Breast epithelium (tissue), 4 donors: ENCODE data around the gene MRFAP1. TPM values are rescaled to one million over a fixed set of nuclear protein-coding genes. Genes with fewer than 3 reads are reported as not detected.
"Not testable (repeated sequence)": the region's sequence is repeated elsewhere in the genome, so short reads cannot be mapped to it uniquely, and the experiment has no call there.

Source experiments
- DNase-seq, 2 donors: peaks; one replicate each; pipeline ENCODE4 v3.0.0-alpha.2; 2019; ENCODE audit warnings: low spot score in 2 of 2
- H3K27ac ChIP-seq, 2 donors: fragments of 200-600 bp; sonication (generic) in 1 of 2; one replicate each; pipeline ENCODE4 v1.5.1; 2016 to 2019; ENCODE audit warnings: mild to moderate bottlenecking in 1 of 2
- H3K27me3 ChIP-seq, 2 donors: fragments of 200-600 bp; sonication (generic) in 1 of 2; one replicate each; pipeline versions ENCODE4 v1.5.1 to v1.6.0; 2017 to 2019; ENCODE audit warnings: control low read depth in 1 of 2, mild to moderate bottlenecking in 1 of 2
- H3K36me3 ChIP-seq: fragments of 200-600 bp; one replicate; pipeline ENCODE4 v1.5.1; 2019
- H3K4me1 ChIP-seq, 2 donors: fragments of 200-600 bp; sonication (generic); one replicate each; pipeline ENCODE4 v1.5.1; 2016 to 2019; ENCODE audit warnings: control low read depth in 1 of 2
- H3K4me3 ChIP-seq, 3 donors: fragments of 200-600 bp; sonication (generic); 1 replicate in 2 of 3; 2 replicates in 1 of 3; pipeline ENCODE4 v1.5.1; 2016 to 2019; ENCODE audit warnings: mild to moderate bottlenecking in 3 of 3, moderate library complexity in 2 of 3
- H3K9me3 ChIP-seq, 2 donors: fragments of 200-600 bp; sonication (generic) in 1 of 2; one replicate each; pipeline ENCODE4 v1.5.1; 2016 to 2019; ENCODE audit warnings: control low read depth in 1 of 2
- POLR2A ChIP-seq: fragments of 450-650 bp; IDR thresholded peaks from one replicate; pipeline ENCODE4 v1.6.1; 2016; ENCODE audit warnings: antibody characterized with exemption, mild to moderate bottlenecking, moderate library complexity
- POLR2AphosphoS5 ChIP-seq, 3 donors: sonication (generic); formaldehyde crosslinking; IDR thresholded peaks; one replicate each; pipeline ENCODE4 v1.6.1; 2017; ENCODE audit warnings: antibody characterized with exemption in 3 of 3
- intact Hi-C: fragments of 100-400 bp; cut with DNase I; formaldehyde crosslinking; loops from one replicate; pipeline ENCODE4 v1.15.1; 2023; ENCODE audit warnings: low total_unique reads
- total RNA-seq, 3 donors: library from RNA; depleted of rRNA; stranded (reverse); fragments of >200 nt; gene quantifications; one replicate each; pipeline ENCODE4 v1.1.0, GENCODE V29; 2016
- TF ChIP-seq, protein P1 (sequence below), 3 donors: fragments of 450-650 bp; IDR thresholded peaks; one replicate each; pipeline ENCODE4 v1.5.1; 2016 to 2017; ENCODE audit warnings: antibody characterized with exemption in 3 of 3, mild to moderate bottlenecking in 3 of 3, moderate library complexity in 3 of 3

MRFAP1 gene
- total RNA-seq, 3 donors from 2014 or later: 119 to 172 (median 142) TPM

GRCh38 chr4:6627832-6628231 is 12.7 kb upstream of the MRFAP1 start:
- no peak overlapping the region for H3K27ac ChIP-seq
- TF ChIP-seq POLR2A (no peak), POLR2AphosphoS5 (IDR thresholded peaks at IDR 0.05) (no peak)
- TF ChIP-seq, protein P1, sequence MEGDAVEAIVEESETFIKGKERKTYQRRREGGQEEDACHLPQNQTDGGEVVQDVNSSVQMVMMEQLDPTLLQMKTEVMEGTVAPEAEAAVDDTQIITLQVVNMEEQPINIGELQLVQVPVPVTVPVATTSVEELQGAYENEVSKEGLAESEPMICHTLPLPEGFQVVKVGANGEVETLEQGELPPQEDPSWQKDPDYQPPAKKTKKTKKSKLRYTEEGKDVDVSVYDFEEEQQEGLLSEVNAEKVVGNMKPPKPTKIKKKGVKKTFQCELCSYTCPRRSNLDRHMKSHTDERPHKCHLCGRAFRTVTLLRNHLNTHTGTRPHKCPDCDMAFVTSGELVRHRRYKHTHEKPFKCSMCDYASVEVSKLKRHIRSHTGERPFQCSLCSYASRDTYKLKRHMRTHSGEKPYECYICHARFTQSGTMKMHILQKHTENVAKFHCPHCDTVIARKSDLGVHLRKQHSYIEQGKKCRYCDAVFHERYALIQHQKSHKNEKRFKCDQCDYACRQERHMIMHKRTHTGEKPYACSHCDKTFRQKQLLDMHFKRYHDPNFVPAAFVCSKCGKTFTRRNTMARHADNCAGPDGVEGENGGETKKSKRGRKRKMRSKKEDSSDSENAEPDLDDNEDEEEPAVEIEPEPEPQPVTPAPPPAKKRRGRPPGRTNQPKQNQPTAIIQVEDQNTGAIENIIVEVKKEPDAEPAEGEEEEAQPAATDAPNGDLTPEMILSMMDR (IDR thresholded peaks at IDR 0.05): no peak
- H3K9me3 ChIP-seq: no peaks in the 10 kb centered on the region
- no peak for DNase-seq
- no peak overlapping the region for H3K4me3 ChIP-seq
- intact Hi-C loops: no loop called here
- H3K27me3 ChIP-seq: no peaks in the 10 kb centered on the region
- H3K36me3 ChIP-seq: no peaks in the 10 kb centered on the region
- no peaks in the 10 kb centered on the region for H3K4me1 ChIP-seq

DNA sequence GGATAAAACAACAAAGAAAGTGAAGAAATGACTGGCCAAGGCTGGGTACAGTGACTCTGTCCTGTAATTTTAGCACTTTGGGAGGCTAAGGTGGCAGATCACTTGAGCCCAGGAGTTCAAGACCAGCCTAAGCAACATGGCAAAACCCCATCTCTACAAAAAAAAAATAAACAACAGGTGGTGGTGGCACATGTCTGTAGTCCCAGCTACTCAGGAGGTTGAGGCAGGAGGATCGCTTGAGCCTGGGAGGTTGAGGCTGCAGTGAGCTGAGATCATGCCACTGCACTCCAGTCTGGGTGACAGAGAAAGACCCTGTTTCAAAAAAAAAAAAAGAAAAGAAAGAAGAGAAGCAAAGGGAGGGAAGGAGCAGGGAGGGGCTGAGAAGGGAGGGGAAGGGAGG is 12.0 kb upstream of the MRFAP1 start:
- H3K36me3 ChIP-seq, intact Hi-C loops, H3K27ac ChIP-seq, H3K9me3 ChIP-seq, H3K4me3 ChIP-seq, H3K27me3 ChIP-seq, H3K4me1 ChIP-seq: not testable (repeated sequence)
- peak in 1 of 2 donors; percentile 2 for DNase-seq

GRCh38 chr4:6632125-6632524 is 8.4 kb upstream of the MRFAP1 start:
- H3K36me3 ChIP-seq: no peaks in the 10 kb centered on the region
- H3K27me3 ChIP-seq: no peaks in the 10 kb centered on the region
- peak in 1 of 2 donors; percentile 0 for DNase-seq
- intact Hi-C loops: no loop called here
- H3K27ac ChIP-seq: peak overlapping the region; percentile 38 to 68
- H3K9me3 ChIP-seq: no peaks in the 10 kb centered on the region
- no peaks in the 10 kb centered on the region for H3K4me1 ChIP-seq
- TF ChIP-seq POLR2AphosphoS5 (IDR thresholded peaks at IDR 0.05) (no peak), POLR2A (no peak)
- TF ChIP-seq, protein P1 (IDR thresholded peaks at IDR 0.05): no peak
- no peak overlapping the region for H3K4me3 ChIP-seq

DNA sequence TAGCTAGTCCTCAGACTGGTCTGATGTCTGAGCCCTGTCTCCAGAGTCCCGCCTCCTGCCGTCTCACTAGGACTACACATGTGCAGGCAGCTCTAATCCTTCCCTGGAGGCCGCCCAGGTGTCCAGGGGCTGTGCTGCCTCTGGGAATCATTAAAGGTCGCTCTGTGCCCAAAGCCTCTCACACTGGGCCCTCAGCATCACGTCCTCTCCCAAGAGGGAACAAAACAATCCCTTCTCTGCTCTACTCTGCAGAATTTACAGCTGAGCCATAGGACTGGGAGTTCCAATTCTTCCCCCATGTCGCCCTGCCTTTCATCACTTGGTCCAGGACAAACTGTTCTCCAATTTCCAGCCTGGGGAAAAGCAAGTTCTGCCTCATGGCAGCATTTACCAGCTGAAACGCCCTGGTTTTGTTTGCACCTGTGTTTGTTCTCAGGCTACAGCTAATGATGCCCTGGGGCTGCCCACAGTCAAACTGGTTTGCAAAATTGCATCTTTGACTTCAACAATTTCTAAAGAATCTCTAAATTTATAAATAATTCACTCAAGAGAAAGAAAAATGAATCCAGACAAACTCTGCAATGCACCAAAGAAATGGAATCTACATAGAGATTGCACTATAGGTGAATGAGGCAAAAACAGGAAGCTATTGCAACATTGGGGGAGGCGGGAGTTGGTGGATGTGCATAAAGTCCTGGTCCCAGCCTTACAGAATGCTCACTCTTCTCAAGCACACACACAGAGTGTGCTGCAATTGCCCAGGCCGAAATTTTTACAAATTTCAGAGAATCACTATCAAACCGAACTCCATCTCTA is 7.2 kb upstream of the MRFAP1 start:
- TF ChIP-seq, protein P1 (IDR thresholded peaks at IDR 0.05): no peak
- TF ChIP-seq POLR2AphosphoS5 (IDR thresholded peaks at IDR 0.05): no peak
- TF ChIP-seq POLR2A: no peak
- Histone ChIP-seq H3K9me3 (no peaks in the 10 kb centered on the region), H3K27me3 (no peaks in the 10 kb centered on the region), H3K27ac (peak overlapping the region; percentile 38 to 68), H3K4me1 (no peaks in the 10 kb centered on the region), H3K36me3 (no peaks in the 10 kb centered on the region), H3K4me3 (no peak overlapping the region)
- intact Hi-C loops: no loop called here
- DNase-seq: peak in 1 of 2 donors; percentile 54

DNA sequence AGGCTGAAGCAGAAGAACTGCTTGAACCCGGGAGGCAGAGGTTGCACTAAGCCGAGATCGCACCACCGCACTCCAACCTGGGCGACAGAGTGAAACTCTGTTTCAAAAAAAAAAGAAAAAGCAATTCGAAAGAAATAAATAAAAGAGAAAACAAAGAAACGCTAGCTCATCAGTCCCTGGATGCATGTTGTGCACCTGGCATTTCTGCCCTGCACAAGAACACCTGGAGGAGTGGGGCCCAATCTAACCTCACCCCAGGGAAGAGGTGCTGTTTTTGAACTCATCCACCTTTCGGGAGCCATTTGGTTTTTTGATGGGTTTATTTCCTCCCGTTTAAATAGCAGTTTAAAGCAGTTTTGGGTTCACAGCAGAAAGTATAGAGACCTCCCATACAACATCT is 5.7 kb upstream of the MRFAP1 start:
- Histone ChIP-seq H3K4me1 (no peaks in the 10 kb centered on the region), H3K4me3 (no peak overlapping the region), H3K27ac (no peak overlapping the region), H3K27me3 (no peaks in the 10 kb centered on the region), H3K36me3 (no peaks in the 10 kb centered on the region), H3K9me3 (no peaks in the 10 kb centered on the region)
- intact Hi-C loops: no loop called here
- TF ChIP-seq, protein P1 (IDR thresholded peaks at IDR 0.05): no peak
- TF ChIP-seq POLR2A: no peak
- TF ChIP-seq POLR2AphosphoS5 (IDR thresholded peaks at IDR 0.05): no peak
- peak in 1 of 2 donors; percentile 15 for DNase-seq
